C4-2B (cell line): ENCODE measurements around the gene PAX6.

ENCODE experiments used
- ZFX ChIP-seq: fragments of 450-650 bp; IDR thresholded peaks from 2 replicates; pipeline ENCODE4 v1.6.1; 2017
- TF ChIP-seq, protein P1 (sequence below): fragments of 450-650 bp; conservative IDR thresholded peaks from 2 replicates; pipeline ENCODE4 v1.5.1; 2017; ENCODE audit warnings: mild to moderate bottlenecking

- TF ChIP-seq, protein P1, sequence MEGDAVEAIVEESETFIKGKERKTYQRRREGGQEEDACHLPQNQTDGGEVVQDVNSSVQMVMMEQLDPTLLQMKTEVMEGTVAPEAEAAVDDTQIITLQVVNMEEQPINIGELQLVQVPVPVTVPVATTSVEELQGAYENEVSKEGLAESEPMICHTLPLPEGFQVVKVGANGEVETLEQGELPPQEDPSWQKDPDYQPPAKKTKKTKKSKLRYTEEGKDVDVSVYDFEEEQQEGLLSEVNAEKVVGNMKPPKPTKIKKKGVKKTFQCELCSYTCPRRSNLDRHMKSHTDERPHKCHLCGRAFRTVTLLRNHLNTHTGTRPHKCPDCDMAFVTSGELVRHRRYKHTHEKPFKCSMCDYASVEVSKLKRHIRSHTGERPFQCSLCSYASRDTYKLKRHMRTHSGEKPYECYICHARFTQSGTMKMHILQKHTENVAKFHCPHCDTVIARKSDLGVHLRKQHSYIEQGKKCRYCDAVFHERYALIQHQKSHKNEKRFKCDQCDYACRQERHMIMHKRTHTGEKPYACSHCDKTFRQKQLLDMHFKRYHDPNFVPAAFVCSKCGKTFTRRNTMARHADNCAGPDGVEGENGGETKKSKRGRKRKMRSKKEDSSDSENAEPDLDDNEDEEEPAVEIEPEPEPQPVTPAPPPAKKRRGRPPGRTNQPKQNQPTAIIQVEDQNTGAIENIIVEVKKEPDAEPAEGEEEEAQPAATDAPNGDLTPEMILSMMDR, result no peak
- no peak for TF ChIP-seq ZFX
These were observed 63.5 kb downstream of the PAX6 start for GRCh38 chr11:31747581-31747980.
